ENCODE results near the gene HOXD11.

HOXD11 gene

GRCh38 chr2:176145085-176145969 lies 38.2 kb downstream of the HOXD11 start:
- H3K27ac ChIP-seq = no peak overlapping the region
- H3K4me3 ChIP-seq = no peak overlapping the region
- no peak for DNase-seq (ENCODE audit: low spot score)
- TF ChIP-seq CTCF (IDR thresholded peaks at IDR 0.05) = no peak

- no peak overlapping the region for H3K27ac ChIP-seq
- TF ChIP-seq CTCF (IDR thresholded peaks at IDR 0.05) = no peak
- H3K4me3 ChIP-seq = no peak overlapping the region
- DNase-seq (ENCODE audit: low spot score) = no peak
These were observed 39.0 kb downstream of the HOXD11 start for GRCh38 chr2:176146101-176146500.

GRCh38 chr2:176146645-176147044 lies 39.6 kb downstream of the HOXD11 start:
- Histone ChIP-seq H3K27ac (no peak overlapping the region), H3K4me3 (no peak overlapping the region)
- TF ChIP-seq CTCF (IDR thresholded peaks at IDR 0.05) = no peak
- DNase-seq (ENCODE audit: low spot score) = no peak

- H3K4me3 ChIP-seq = no peak overlapping the region
- H3K27ac ChIP-seq = no peak overlapping the region
- TF ChIP-seq CTCF (IDR thresholded peaks at IDR 0.05) = no peak
- no peak for DNase-seq (ENCODE audit: low spot score)
These were observed 40.2 kb downstream of the HOXD11 start for GRCh38 chr2:176147210-176147799.

GRCh38 chr2:176147800-176148496 lies 40.9 kb downstream of the HOXD11 start:
- TF ChIP-seq CTCF (IDR thresholded peaks at IDR 0.05) = no peak
- Histone ChIP-seq H3K27ac (no peak overlapping the region), H3K4me3 (no peak overlapping the region)
- no peak for DNase-seq (ENCODE audit: low spot score)

- DNase-seq (ENCODE audit: low spot score) = no peak
- no peak overlapping the region for H3K4me3 ChIP-seq
- TF ChIP-seq CTCF (IDR thresholded peaks at IDR 0.05) = no peak
- no peak overlapping the region for H3K27ac ChIP-seq
These were observed 41.8 kb downstream of the HOXD11 start for GRCh38 chr2:176148751-176149421.

Data from coronary artery (tissue), 2 donors.